Stimulated activated CD4-positive, alpha-beta T cell treated with anti-CD3 and anti-CD28 coated beads, Interleukin-15, amount 100 ng/mL, for 48 hours (primary cell): ENCODE measurements around the gene CTTNBP2NL.
"Not testable (repeated sequence)": the region's sequence is repeated elsewhere in the genome, so short reads cannot be mapped to it uniquely, and the experiment has no call there.

Experiments used
- DNase-seq, 2 donors: peaks; one replicate each; pipeline ENCODE4 v3.0.0-alpha.2; 2020; ENCODE audit warnings: low read depth in 2 of 2

Gene CTTNBP2NL

DNA sequence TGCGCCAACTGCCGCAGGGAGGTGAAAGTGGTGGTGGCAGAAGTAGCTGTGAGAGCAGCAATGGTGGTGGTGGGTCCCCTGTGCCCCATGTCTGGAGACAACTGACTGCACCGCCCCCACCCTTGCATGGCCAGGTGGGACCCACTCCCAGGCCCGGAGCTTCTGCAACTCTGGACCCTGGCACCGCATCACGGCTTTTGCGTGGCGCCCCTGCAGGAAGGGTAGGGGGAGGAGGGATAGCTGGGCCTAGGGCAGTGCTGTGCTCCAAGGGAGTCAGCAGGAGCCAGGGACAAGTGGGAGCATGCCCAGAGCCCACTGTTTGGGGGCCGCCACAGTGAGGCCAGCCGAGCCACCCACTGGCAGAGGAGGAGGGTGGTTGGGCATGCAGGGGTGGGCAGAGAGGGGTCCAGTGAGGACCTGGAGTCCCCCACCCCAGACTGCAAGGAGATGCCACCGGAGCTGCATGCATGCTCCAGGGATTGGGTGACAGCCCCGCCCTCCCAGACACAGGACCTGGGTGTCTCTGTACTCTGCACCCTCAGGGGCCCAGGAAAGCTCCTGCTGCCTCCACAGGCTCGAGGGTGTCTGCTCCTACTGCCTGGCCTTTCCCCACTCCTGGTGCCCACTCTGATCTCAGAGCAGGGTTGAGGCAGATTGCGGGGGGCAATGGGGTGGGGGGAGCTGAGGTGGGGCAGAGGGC, 9.8 kb upstream of the CTTNBP2NL start:
- DNase-seq = no peak

DNA sequence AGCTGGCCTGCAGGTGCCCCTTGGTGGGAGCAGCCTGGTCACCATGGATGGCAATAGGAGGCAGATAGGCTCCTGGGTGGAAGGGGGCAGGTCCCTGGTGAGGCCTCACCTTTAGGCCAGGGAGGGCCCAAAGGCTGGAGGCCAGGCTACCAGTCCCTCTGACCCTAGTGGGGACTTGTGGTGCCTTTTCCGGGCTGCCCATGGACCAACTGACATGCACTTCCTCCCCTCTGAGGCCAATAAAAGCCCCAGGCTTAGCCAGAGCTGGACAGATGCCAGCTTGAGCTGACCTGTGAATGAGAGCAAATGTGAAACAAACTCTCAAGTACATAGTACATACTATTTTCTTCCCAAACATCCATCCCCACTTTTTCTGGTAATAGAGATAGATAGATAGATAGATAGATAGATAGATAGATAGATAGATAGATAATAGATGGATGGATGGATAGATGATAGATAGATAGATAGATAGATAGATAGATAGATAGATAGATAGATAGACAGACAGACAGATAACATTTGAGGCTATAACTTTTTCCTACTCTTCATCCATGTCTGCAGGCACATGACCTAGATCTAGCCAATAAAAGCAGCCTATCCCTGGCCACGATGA, 9.2 kb upstream of the CTTNBP2NL start:
- no peak for DNase-seq

DNA sequence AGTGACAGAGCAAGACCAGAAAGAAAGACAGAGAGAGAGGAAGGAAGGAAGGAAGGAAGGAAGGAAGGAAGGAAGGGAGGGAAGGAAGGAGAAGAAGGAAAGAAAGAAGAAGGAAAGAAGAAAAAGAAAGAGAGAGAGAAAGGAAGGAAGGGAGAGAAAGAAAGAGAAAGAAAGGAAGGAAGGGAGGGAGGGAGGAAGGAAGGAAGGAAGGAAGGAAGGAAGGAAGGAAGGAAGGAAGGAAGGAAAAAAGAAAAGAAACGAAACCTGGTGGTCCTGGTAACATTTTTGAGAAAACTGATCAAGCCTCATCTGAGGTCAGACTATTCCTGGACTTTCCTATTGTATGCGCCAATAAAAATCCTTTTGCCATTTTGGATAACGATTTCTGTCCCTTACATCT, 8.2 kb upstream of the CTTNBP2NL start:
- no peak for DNase-seq

DNA sequence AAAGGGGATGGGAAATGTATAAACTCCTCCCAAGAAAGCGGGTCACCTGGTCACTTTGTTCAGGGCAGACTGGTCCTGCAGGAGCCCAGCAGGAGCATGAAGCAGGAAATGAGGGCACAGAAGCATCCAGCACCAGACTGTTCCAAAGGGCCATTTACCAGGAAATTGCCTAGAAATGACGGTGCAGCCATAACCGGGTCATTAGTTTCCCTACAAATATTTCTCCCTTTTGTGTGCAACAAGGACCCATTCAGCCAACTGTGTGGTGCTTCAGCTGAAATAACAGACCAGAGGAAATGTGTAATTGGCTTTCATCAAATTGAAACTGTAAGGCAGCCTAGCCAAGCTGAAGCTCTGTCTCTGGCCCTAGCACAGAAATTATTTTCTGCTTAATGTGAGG, 7.6 kb upstream of the CTTNBP2NL start:
- DNase-seq = no peak

DNA sequence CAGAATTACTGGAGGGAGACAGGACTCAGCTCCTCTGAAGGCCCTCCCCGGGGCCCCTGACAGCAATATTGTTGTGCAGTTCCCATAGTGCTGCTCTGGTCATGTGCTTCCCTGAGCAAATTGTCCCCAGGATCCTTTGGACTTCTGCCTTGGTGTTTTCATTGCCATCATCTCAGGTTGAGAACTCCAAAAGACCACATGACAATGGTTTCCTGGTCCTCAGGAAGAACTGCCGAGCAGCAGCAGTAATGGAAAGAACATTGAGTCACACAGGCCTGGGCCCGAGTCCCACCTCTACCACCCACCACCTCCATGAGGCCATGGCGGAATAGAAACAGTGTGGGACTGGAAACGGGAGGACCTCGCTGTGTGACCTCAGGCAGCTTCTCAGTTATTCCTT, 6.3 kb upstream of the CTTNBP2NL start:
- no peak for DNase-seq

DNA sequence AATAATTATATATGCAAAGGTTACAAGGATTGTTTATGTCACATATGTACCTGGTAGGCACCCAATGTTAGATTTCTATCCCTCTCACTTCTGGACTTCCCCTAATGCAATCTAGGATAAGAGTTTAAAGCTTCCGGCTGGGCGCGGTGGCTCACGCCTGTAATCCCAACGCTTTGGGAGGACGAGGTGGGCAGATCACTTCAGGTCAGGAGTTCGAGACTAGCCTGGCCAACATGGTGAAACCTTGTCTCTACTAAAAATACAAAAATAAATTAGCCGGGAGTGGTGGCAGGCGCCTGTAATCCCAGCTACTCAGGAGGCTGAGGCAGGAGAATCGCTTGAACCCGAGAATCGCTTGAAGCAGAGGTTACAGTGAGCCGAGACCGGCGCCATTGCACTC, 5.7 kb upstream of the CTTNBP2NL start:
- DNase-seq = not testable (repeated sequence)

DNA sequence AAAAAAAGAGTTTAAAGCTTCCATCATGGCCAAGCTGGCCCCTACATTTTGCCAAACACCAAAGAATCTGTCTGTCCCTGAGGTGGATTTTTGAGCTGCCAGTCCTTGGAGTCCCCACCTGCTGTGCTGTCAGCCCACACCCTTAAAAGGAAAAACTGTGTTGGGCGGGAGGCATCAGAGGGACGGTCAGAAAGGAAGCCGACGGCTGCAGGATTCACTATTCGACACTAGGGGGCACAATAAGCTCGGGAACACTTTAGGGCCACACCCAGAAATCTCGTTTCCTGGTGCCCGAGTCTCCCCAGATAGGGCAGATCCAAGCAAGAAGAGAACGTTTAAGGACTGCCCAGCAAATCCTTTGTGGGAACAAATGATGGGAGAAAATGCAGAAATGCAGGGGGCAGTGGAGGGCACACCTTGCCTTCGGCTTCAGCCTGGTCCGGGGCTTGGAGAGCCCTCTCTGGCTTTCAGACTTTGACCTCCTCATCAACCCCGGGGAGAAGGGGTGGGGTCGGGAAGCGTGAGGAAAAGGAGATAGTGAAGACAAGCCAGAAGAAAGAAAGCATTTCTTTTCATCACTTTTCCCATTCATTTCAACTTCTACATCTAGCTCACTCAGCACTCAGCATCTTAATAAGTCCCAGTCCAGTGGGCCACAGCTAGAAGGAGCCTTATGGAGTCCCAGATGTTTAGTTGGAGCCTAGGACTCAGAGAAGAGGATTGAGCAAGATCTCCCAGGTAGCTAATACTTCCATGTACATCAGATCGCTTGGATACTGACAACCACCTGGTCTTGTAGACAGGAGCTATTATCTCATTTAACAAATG, 5.0 kb upstream of the CTTNBP2NL start:
- peak; percentile 64 to 76 for DNase-seq

DNA sequence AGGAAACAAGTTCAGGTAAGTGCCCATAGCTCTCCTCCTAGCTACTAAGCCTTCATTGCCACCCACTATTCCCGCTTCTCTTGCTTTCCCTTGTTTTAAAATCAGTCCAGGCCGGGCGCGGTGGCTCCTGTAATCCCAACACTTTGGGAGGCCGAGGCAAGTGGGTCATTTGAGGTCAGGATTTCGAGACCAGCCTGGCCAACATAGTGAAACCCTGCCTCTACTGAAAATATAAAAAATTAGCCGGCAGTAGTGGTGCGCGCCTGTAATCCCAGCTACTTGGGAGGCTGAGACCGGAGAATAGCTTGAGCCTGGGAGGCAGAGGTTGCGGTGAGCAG, 4.4 kb upstream of the CTTNBP2NL start:
- no peak for DNase-seq

DNA sequence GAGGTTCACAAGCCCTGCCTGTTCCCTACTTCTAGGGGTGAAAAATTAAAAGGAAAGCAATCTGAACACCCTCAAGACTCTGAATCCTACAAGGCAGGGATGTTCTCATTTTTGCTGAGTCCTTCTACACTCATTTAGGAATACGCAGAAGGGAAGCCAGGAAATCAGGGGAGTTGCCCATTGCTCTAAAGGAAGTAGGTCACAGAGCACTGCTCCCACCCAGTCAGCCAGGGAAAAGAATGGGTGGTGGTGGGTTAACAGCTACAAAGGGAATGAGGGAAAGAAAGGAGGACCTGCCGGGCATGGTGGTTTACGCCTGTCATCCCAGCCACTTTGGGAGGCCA, 2.4 kb upstream of the CTTNBP2NL start:
- no peak for DNase-seq

DNA sequence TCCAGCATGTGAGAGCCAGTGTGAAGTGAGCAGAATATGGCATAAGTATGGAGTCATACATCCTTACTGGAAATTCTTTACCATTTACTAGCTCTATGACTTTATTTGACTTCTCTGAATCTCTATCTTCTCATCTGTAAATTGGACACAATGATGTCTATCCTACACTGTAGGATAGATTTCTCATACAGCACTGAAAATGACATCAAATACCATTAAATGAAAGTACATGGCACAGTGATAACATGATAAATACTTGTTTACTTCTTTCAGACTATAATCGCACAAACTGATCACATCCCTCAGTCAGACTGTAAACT, 1.3 kb upstream of the CTTNBP2NL start:
- no peak for DNase-seq

DNA sequence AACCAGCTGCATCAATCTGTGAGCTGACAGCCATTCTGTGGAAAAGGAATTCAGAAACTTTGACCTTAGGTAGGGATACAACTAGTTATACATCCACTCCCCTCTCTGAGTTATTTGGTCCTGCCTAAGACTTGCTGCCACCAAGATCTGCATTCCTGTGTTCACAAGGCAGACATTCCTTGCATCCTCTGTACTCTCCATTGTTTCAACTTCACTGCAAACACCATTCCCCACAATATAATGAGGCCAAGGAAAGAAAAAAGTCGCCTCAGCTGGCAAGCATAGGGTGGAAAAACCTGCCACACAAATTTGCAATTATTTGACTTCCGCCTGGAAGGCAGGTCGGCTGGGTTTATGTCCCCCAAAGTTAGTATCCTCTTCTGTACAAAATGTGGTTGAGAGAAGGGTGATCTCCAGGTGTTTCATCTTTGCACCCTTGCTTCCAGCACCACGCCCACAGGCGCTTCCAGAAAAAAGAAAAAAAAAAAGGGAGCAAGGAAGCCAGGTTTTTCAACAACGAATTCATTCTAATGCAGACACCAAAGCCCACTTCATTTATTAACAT, 676 bp upstream of the CTTNBP2NL start:
- no peak for DNase-seq

DNA sequence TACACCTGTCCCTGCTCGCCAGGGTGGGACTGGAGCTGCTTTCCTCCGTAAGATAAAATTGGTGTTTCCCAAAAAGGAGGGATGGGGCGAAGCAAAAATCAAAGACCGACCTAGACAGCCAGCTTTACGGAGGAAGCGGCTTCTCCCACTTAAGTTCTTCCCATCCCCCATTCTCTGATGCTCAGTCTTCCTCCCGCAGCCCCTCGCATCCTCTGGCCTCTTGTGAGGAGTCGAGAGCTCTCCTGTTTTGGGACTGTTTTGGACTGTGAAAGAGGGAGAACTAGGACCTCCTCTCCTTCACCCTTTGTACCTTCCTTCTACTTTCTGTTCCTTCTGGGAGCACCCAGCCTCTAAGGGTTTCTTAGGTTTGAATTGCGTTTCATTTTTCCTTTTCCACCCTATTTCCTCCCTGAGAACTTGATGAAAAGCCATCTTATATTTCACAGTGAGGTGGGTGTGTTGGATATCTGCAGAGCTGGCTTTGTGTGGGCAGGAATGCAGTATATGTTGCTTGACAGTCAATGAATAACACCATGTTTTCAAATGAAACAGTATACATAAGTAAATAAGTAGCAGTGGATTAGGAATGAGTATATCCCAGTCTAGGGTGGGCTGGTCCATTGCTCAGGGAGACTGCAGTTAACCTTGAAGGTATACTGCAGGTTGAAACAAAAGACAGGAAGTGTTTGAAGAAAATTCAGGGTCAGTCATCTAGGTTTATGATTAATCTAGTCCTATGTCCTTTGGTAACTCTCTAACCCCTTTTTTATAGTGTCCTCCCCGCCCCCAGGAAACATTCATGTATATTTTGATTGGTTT, 848 bp downstream of the CTTNBP2NL start:
- no peak for DNase-seq

DNA sequence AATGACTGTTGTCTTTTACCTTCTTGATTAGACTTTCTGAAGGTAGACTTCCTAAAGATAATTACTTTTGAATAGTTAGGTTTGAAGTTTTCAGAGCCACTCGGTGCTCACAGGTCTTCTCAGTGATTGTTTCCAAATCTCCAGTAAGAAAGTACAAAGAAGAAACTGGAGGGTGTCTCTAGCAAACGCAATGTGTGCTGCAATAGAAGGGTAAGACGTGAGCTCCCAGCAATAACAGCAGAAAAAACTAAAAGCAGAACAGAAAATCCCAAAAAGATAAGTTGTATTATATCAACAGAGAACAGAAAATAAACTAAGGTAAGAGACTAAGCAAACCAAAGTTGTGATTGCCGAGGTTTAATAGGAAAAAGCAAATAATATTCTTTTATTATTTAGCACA, 1.8 kb downstream of the CTTNBP2NL start:
- DNase-seq = no peak

DNA sequence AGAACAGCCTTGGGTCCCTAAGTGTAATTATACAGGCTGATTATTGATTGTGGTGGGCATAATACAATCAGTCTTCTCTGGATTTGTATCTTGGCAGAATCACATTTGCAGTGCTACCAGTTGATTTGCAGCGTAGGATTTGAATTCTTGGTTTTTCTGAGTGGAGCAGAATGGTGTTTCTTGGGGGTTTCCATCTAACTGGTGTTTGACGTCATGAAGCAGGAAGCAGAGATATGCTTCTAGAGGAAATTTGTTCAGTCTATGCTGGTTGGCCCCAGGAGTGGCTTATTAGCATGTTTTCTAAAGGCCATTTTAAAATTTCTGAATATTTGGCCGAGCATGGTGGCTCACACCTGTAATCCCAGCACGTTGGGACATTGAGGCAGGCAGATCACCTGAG, 3.4 kb downstream of the CTTNBP2NL start:
- DNase-seq = no peak

DNA sequence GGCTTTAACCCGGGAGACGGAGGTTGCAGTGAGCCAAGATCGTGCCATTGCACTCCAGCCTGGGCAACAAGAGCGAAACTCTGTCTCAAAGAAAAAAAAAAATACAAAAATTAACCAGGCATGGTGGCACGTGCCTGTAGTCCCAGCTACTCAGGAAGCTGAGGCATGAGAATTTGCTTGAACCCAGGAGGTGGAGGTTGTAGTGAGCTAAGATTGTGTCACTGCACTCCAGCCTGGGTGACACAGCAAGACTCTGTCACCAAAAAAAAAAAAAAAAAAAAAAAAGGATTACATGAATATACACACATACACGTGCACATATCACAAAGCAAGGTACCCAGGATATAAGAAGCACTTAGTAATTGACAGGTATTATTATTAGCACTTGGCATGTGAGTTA, 4.7 kb downstream of the CTTNBP2NL start:
- not testable (repeated sequence) for DNase-seq

DNA sequence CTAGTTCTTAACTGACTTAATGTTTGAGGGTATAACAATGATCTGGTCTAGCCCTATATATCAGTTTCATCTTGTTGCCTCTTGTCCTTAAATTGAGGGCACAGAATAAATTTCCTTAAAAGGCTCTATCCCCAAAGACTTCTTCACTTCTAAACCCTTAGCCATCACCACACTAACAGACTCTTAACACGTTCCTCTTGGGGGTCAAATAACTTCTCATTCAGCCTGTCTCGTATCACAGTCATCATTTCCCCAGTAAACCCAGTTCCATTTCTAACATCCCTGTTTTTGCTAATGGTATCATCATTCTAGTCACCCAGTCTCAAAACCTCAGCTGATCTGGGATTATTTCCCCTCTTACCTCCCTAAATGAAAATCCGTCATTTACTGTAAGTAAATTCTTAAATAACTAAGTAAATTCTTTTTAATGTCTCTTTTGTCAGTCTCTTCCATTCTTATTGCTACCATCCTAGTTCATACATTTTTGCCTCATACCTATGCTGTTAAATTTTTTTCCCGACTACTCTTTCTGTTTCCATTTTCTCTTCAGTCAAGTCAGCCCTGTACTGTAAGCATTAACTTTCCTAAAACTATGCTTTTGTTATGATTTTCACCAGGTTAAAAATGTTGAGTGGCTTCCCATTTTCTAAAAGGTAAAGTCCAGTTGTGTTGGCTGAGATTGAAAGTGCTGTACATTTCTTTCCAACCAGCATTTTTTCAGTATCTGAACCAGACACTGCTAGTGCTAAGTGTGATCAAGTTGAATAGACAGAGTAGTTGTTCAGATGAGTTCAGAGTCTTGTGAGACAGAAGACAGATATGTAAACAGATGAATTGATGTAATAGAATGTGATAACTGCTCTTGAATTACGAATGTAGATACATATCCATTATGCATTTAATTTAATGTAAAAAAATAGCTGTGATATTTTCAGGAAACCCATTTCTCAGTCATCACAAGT, 6.9 kb downstream of the CTTNBP2NL start:
- no peak for DNase-seq

DNA sequence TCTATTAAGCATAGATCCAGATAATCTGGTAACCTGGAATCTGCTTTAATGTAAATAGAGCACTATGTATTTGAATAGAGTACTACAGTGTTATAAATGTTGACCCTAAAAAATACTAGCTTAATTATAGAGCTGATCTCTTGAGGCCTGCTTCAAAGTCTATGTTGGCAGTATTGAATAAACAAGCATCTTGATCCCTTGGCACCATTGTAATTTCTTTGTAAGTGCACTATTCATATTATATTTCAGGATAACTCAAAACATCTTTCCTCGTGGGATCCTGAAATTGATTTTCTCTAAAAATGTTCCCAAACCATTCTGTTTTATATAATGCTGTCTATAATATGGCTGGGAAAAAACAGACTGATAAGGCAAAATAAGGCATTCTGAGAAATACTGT, 10.8 kb downstream of the CTTNBP2NL start:
- DNase-seq = no peak

DNA sequence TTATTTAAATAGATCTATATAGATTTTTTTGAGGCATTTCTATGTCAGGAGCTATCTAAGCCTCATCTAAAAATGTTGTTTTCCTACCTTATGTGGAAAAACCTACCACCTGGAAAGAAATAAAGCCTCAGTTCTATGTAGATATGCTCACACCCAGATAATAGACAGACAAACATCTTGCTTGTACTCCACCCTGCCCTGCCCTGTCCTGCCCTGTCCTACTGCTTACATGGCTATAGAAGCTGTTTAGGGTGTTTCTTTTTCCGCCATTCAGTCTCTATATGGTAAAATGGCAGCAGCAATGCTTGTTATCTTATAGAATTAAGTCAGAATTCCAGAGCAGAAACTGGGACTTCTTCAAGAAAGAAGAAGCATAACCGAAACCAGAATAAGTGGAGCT, 13.4 kb downstream of the CTTNBP2NL start:
- DNase-seq = no peak

DNA sequence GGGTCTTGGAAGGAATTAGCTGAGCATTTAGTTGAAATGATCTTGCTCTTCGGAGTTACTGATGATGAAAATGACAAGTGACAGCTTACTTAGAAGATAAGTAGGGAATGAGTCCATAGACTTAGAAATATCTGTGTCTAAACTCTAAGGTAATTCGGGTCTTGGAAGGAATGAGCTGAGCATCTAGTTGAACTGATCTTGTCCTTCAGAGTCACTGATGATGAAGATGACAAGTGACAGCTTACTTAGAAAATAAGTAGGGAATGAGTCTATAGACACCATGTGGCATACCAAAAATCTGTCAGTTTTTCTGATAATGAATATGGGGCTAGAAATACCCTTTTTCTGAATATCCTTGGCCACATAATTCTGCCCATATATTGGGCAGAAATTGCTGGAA, 14.7 kb downstream of the CTTNBP2NL start:
- no peak for DNase-seq

DNA sequence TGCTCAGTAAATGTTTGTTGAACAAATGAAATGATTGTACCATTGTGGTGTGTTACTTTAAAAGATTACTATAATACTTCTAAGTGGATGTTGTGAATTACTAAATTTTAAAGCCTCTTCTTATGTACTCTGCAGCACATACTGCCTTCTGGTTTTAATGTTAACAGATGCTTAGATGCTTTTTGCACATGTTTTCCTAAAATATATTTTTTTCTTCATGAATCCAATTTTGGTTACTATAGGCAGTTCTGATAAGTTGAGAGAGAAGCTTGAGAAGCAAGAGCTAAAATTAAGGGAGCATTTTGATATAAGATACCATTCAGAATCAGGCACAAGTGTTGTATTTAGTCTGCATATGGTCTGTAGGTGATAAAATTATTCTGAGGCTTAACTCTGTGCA, 21.3 kb downstream of the CTTNBP2NL start:
- no peak for DNase-seq
